PC-3 (cell line): Measurements from ENCODE around the gene ADCY2. TPM values are rescaled to one million over a fixed set of nuclear protein-coding genes. Genes with fewer than 3 reads are reported as not detected.

Source experiments
- ATAC-seq: fragments of 200-7000 bp; cut with Tn5 transposase; 2 replicates; pipeline ENCODE4 v1.9.1; 2020; ENCODE audit warnings: mild to moderate bottlenecking, moderate library complexity
- BruUV-seq: library from RNA; stranded (reverse); fragments of 400-500 nt; replicated peaks from 2 replicates; lab custom pipeline; 2021; lab: Mats Ljungman, UMichigan
- CTCF ChIA-PET: fragments of 300-600 bp; sonication (Branson Sonifier 250); formaldehyde crosslinking; loops from one replicate; lab custom pipeline; 2022; ENCODE audit warnings: antibody characterized with exemption; lab: Charles Lee
- POLR2A ChIA-PET: fragments of 300-600 bp; sonication (Branson Sonifier 250); formaldehyde crosslinking; loops from one replicate; lab custom pipeline; 2022; ENCODE audit warnings: antibody characterized with exemption; ENCODE audit not compliant: unreplicated experiment; lab: Charles Lee
- DNase-seq: peaks from one replicate; pipeline ENCODE4 v3.0.0-alpha.2; 2015
- H2AFZ ChIP-seq: fragments of 300-600 bp; sonication (generic); 2 replicates; pipeline ENCODE4 v1.6.0; 2016; ENCODE audit warnings: antibody characterized with exemption, low read length
- H3F3A ChIP-seq: fragments of 300-600 bp; sonication (generic); one replicate; pipeline ENCODE4 v1.6.0; 2017; ENCODE audit warnings: antibody characterized with exemption, low read length, control low read depth, mild to moderate bottlenecking; ENCODE audit not compliant: unreplicated experiment
- H3K27ac ChIP-seq: fragments of 300-600 bp; sonication (generic); 2 replicates; pipeline ENCODE4 v1.5.1; 2016; ENCODE audit warnings: mild to moderate bottlenecking, low read length
- H3K27me3 ChIP-seq: fragments of 300-600 bp; sonication (generic); 2 replicates; pipeline ENCODE4 v1.6.1; 2016; ENCODE audit warnings: low read length, mixed read lengths
- H3K36me3 ChIP-seq: fragments of 300-600 bp; sonication (generic); 2 replicates; pipeline ENCODE4 v1.6.1; 2016; ENCODE audit warnings: low read depth, mixed run types, low read length, mixed read lengths
- H3K4me1 ChIP-seq: fragments of 300-600 bp; sonication (generic); 2 replicates; pipeline ENCODE4 v1.5.1; 2016; ENCODE audit warnings: low read length; ENCODE audit not compliant: insufficient read depth
- H3K4me2 ChIP-seq: fragments of 300-600 bp; sonication (generic); 2 replicates; pipeline ENCODE4 v1.6.0; 2016; ENCODE audit warnings: low read length
- H3K4me3 ChIP-seq: fragments of 300-600 bp; sonication (generic); 2 replicates; pipeline ENCODE4 v1.5.1; 2016; ENCODE audit warnings: mild to moderate bottlenecking, low read length, mixed read lengths
- H3K79me2 ChIP-seq: fragments of 300-600 bp; sonication (generic); 2 replicates; pipeline ENCODE4 v1.6.1; 2017; ENCODE audit warnings: low read length, mixed read lengths
- H3K9ac ChIP-seq: fragments of 300-600 bp; sonication (generic); 2 replicates; pipeline ENCODE4 v1.6.0; 2016; ENCODE audit warnings: mild to moderate bottlenecking, low read length
- H3K9me2 ChIP-seq: fragments of 300-600 bp; sonication (generic); replicated peaks from 2 replicates; pipeline ENCODE4 v1.6.1; 2016; ENCODE audit warnings: mixed run types, low read length, mixed read lengths
- H3K9me3 ChIP-seq: fragments of 300-600 bp; sonication (generic); 2 replicates; pipeline ENCODE4 v1.6.1; 2016; ENCODE audit warnings: low read length, mixed read lengths
- H4K20me1 ChIP-seq: fragments of 300-600 bp; sonication (generic); 2 replicates; pipeline ENCODE4 v1.6.1; 2016; ENCODE audit warnings: low read length, mixed read lengths
- EZH2 ChIP-seq: fragments of 300-600 bp; sonication (generic); IDR thresholded peaks from one replicate; pipeline ENCODE4 v1.6.1; 2017; ENCODE audit warnings: antibody characterized with exemption, mild to moderate bottlenecking, low read length; ENCODE audit not compliant: unreplicated experiment
- EZH2phosphoT487 ChIP-seq: fragments of 300-600 bp; sonication (generic); IDR thresholded peaks from 2 replicates; pipeline ENCODE4 v1.6.1; 2018; ENCODE audit warnings: mild to moderate bottlenecking, antibody characterized with exemption, low read length, borderline replicate concordance
- intact Hi-C: fragments of 100-400 bp; cut with micrococcal nuclease; formaldehyde crosslinking; loops from 2 replicates; pipeline ENCODE4 v1.9.0; 2023
- total RNA-seq: library from RNA; depleted of rRNA; stranded (reverse); fragments of >200 nt; gene quantifications from 2 replicates; pipeline ENCODE4 v1.2.3, GENCODE V29; 2014
- TF ChIP-seq, protein P1 (sequence below): fragments of 300-600 bp; sonication (generic); conservative IDR thresholded peaks from 2 replicates; pipeline ENCODE4 v1.5.1; 2017; ENCODE audit warnings: antibody characterized with exemption, low read depth, mild to moderate bottlenecking, low read length

ADCY2 gene
- total RNA-seq, 1 experiment from 2014 or later, result not detected

DNA sequence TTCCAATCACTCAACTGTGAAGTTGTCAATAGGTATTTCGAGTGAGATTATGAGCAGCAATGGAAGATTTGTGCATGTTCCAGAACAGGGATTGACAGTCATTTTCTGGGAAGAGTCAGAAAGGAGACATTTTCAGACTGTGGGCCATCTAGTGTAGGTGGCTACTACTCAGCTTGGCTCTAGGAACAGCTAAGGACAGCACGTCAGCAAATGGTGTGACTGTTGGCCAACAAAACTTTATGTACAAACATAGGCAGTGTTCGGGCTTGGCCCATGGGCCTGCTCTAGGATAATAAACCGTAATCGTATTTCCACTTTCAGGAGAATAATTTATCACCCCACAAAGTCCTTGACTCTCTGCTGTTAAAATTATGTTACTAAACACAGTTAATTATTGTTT, 143.6 kb downstream of the ADCY2 start:
- H3K9me2 ChIP-seq, result no peaks in the 10 kb centered on the region
- H3K36me3 ChIP-seq, result no peaks in the 10 kb centered on the region
- H3K79me2 ChIP-seq, result no peaks in the 10 kb centered on the region
- H3K9ac ChIP-seq, result no peak overlapping the region
- no peaks in the 10 kb centered on the region for H3K4me1 ChIP-seq
- intact Hi-C loops, result no loop called here
- no TSS peak for BruUV-seq
- 0 out of 2 replicates have a peak, but pooled peaks cover 3% of the 10 kb centered on the region for H3K9me3 ChIP-seq
- H3K27me3 ChIP-seq, result no peaks in the 10 kb centered on the region
- DNase-seq, result no peak
- ChIA-PET CTCF (no interaction called here), POLR2A (no interaction called here)
- no peak overlapping the region for H3K4me3 ChIP-seq
- H2AFZ ChIP-seq, result no peak overlapping the region
- H3F3A ChIP-seq, result no peaks in the 10 kb centered on the region
- TF ChIP-seq EZH2 (no peak), EZH2phosphoT487 (no peak)
- TF ChIP-seq, protein P1, sequence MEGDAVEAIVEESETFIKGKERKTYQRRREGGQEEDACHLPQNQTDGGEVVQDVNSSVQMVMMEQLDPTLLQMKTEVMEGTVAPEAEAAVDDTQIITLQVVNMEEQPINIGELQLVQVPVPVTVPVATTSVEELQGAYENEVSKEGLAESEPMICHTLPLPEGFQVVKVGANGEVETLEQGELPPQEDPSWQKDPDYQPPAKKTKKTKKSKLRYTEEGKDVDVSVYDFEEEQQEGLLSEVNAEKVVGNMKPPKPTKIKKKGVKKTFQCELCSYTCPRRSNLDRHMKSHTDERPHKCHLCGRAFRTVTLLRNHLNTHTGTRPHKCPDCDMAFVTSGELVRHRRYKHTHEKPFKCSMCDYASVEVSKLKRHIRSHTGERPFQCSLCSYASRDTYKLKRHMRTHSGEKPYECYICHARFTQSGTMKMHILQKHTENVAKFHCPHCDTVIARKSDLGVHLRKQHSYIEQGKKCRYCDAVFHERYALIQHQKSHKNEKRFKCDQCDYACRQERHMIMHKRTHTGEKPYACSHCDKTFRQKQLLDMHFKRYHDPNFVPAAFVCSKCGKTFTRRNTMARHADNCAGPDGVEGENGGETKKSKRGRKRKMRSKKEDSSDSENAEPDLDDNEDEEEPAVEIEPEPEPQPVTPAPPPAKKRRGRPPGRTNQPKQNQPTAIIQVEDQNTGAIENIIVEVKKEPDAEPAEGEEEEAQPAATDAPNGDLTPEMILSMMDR, result no peak
- H3K27ac ChIP-seq, result no peak overlapping the region
- H3K4me2 ChIP-seq, result no peak overlapping the region
- no peak for ATAC-seq
- no peaks in the 10 kb centered on the region for H4K20me1 ChIP-seq

DNA sequence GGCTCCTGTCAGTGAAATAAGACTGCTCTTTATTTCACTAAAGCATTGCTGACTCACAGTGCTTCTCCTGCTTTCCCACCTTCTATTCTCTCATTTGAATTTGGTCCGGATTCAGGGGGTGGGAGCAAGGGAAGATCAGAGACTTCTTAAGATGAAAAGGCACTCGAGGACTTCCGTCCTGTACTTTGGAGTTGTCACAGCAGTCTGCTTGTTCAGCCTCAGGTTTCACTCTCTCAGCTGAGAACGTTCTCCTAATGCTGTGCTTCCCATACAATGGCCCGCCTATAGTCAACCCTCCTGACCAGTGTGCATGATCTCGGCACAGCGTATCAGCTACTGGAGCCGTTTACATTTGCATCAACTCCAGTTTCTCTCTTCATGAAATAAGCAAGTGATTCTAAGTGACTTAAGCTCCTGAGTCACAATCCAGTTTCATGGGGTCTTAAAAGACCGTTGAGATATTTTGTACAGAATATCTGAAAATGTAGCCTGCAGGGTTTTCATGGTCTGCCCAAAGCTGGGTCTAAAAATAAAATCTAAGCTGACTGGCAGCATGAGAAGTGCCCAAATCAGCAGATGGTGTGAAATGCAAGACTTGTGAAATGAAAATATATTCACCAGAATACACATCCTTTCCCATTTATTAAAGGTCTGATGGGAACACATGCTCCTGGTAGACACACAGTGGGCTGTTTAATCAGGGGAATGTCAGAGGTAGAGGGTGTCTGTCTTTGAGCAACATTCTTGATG, 145.0 kb downstream of the ADCY2 start:
- H3K4me2 ChIP-seq, result no peak overlapping the region
- H3K79me2 ChIP-seq, result no peaks in the 10 kb centered on the region
- H2AFZ ChIP-seq, result no peak overlapping the region
- H3K9me3 ChIP-seq, result 0 out of 2 replicates have a peak, but pooled peaks cover 3% of the 10 kb centered on the region
- no peak overlapping the region for H3K9ac ChIP-seq
- no peak overlapping the region for H3K27ac ChIP-seq
- H3K27me3 ChIP-seq, result peaks cover 2% of the 10 kb centered on the region; the same call in 1 of the 2 replicates
- no peaks in the 10 kb centered on the region for H3K9me2 ChIP-seq
- DNase-seq (no peak), ATAC-seq (no peak)
- ChIA-PET CTCF (no interaction called here), POLR2A (no interaction called here)
- no peaks in the 10 kb centered on the region for H3K36me3 ChIP-seq
- H3K4me1 ChIP-seq, result no peaks in the 10 kb centered on the region
- intact Hi-C loops, result no loop called here
- no peaks in the 10 kb centered on the region for H3F3A ChIP-seq
- no peak overlapping the region for H3K4me3 ChIP-seq
- BruUV-seq, result no TSS peak
- no peaks in the 10 kb centered on the region for H4K20me1 ChIP-seq
- no peak for TF ChIP-seq EZH2
- no peak for TF ChIP-seq EZH2phosphoT487
- TF ChIP-seq, protein P1, result no peak

DNA sequence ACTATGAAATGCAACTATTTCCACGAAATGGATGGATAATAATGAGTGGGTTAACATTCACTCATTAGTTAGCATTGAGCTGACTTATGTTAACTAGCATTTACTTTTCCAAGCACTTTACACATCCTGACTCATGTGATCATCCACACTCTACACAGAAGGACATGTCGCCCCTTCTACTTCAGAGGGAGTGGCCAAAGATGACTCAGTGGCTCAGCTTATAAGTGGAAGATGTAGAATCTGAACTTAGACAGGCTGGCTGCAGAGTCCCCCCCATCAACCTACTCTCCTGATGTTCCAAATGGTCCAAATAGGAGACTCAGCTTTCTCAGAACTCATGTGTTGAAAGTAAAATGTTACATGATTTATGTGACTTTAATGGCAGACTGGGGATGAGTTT, 146.0 kb downstream of the ADCY2 start:
- DNase-seq (no peak), ATAC-seq (no peak)
- H3K4me2 ChIP-seq, result no peak overlapping the region
- ChIA-PET CTCF (no interaction called here), POLR2A (no interaction called here)
- no peaks in the 10 kb centered on the region for H3K79me2 ChIP-seq
- peaks cover 2% of the 10 kb centered on the region; the same call in 1 of the 2 replicates for H3K27me3 ChIP-seq
- H2AFZ ChIP-seq, result no peak overlapping the region
- no peaks in the 10 kb centered on the region for H3K36me3 ChIP-seq
- no peaks in the 10 kb centered on the region for H3F3A ChIP-seq
- no peaks in the 10 kb centered on the region for H3K4me1 ChIP-seq
- intact Hi-C loops, result no loop called here
- no peaks in the 10 kb centered on the region for H3K9me2 ChIP-seq
- H4K20me1 ChIP-seq, result no peaks in the 10 kb centered on the region
- no peak overlapping the region for H3K4me3 ChIP-seq
- H3K9me3 ChIP-seq, result 0 out of 2 replicates have a peak, but pooled peaks cover 3% of the 10 kb centered on the region
- no peak overlapping the region for H3K9ac ChIP-seq
- TF ChIP-seq EZH2phosphoT487 (no peak), EZH2 (no peak)
- TF ChIP-seq, protein P1, result no peak
- no TSS peak for BruUV-seq
- no peak overlapping the region for H3K27ac ChIP-seq
